Tibial nerve (tissue), 4 donors: ENCODE data around the gene LANCL3. TPM values are rescaled to one million over a fixed set of nuclear protein-coding genes. Genes with fewer than 3 reads are reported as not detected.
"Not testable (repeated sequence)": the region's sequence is repeated elsewhere in the genome, so short reads cannot be mapped to it uniquely, and the experiment has no call there.

Experiments
- DNase-seq, 2 donors: peaks; one replicate each; pipeline ENCODE4 v3.0.0-alpha.2; 2019; ENCODE audit warnings: low spot score in 2 of 2
- H3K27ac ChIP-seq, 4 donors: fragments of 200-600 bp; sonication (generic) in 3 of 4; one replicate each; pipeline ENCODE4 v1.5.1; 2017 to 2019; ENCODE audit warnings: mild to moderate bottlenecking in 1 of 4
- H3K27me3 ChIP-seq, 2 donors: fragments of 200-600 bp; sonication (generic) in 1 of 2; one replicate each; pipeline versions ENCODE4 v1.5.1 to v1.6.0; 2017 to 2019
- H3K36me3 ChIP-seq, 3 donors: fragments of 200-600 bp; sonication (generic); one replicate each; pipeline ENCODE4 v1.5.1; 2018 to 2019
- H3K4me1 ChIP-seq, 4 donors: fragments of 200-600 bp; sonication (generic) in 3 of 4; one replicate each; pipeline ENCODE4 v1.5.1; 2017 to 2019
- H3K4me3 ChIP-seq, 4 donors: fragments of 200-600 bp; sonication (generic) in 3 of 4; one replicate each; pipeline ENCODE4 v1.5.1; 2017 to 2019; ENCODE audit warnings: mild to moderate bottlenecking in 1 of 4, moderate library complexity in 1 of 4
- H3K9me3 ChIP-seq, 4 donors: fragments of 200-600 bp; sonication (generic) in 3 of 4; one replicate each; pipeline ENCODE4 v1.5.1; 2017 to 2019
- CTCF ChIP-seq, 5 experiments: fragments of 200-600 bp in 3 of 5; fragments of 450-650 bp in 2 of 5; sonication (generic) in 3 of 5; IDR thresholded peaks; one replicate each; pipeline ENCODE4 v1.5.1; 2016 to 2019; ENCODE audit warnings: antibody characterized with exemption in 5 of 5, mild to moderate bottlenecking in 3 of 5, moderate library complexity in 2 of 5
- EP300 ChIP-seq, 2 donors: sonication (generic); formaldehyde crosslinking; IDR thresholded peaks; one replicate each; pipeline ENCODE4 v1.6.1; 2017; ENCODE audit warnings: antibody characterized with exemption in 2 of 2, mild to moderate bottlenecking in 1 of 2
- POLR2A ChIP-seq, 2 donors: fragments of 450-650 bp; IDR thresholded peaks; one replicate each; pipeline ENCODE4 v1.6.1; 2017; ENCODE audit warnings: antibody characterized with exemption in 2 of 2, mild to moderate bottlenecking in 2 of 2, moderate library complexity in 2 of 2
- WGBS, 2 donors: methylation state at CpG; one replicate each; pipeline ENCODE4 v1.1.5; 2018; 5-methylcytosine and 5-hydroxymethylcytosine counted together
- total RNA-seq, 4 donors: library from RNA; depleted of rRNA; stranded (reverse); fragments of >200 nt; gene quantifications; one replicate each; pipeline ENCODE4 v1.1.0, GENCODE V29; 2016

LANCL3 gene
- 1 to 10 TPM in 3 of 4 donors, under 1 TPM in 1; 0.22 to 1.8 (median 1.2) TPM for total RNA-seq

DNA sequence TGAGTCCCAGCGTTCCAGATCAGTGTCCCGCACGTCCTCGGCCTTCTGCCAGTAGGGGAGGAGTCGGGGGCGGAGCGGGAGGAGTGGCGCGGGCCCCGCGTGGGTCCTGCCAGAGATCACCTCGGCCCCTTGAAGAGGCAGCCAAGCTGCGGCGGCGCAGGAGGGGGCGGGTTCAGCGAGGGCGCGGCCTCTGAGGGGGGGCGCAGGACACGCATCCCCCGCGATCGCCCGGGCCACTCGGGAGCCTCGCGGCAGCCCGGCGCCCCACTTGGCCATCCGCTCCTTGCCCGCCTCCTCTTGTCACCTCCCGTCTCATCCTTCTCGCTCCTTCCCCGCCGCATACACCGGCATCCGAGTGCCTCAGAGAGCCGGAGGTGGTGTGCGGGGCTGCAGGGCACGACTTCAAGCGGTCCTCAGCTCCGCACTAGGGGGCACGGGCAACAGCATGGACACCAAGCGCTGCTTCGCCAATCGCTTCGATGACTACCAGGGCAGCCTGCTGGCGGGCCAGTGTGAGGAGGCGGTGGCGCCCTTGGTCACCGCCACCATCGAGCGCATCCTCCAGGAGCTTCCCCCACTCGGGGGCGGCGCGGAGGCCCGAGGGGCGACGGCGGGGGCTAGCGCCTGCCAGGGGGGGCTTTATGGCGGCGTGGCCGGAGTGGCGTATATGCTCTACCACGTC is at the start of gene LANCL3:
Gene LANCL3 (plus strand): TSS at position 236 of the 682 bp plus-strand sequence. CDS start 210 bp downstream, at position 446.
- Histone ChIP-seq H3K27me3 (peaks cover 0 to 17% of the 10 kb centered on the region in 2 donors), H3K4me1 (peaks cover 0 to 13% (median 0%) of the 10 kb centered on the region in 4 donors), H3K4me3 (peak within 1 kb of the TSS in 2 of 4 donors; percentile 5 to 47)
- 2 to 57% methylated on average over 10 to 48 of the region's 68 CpGs for WGBS, 2 donors
- not testable (repeated sequence) for H3K36me3 ChIP-seq, H3K27ac ChIP-seq, H3K9me3 ChIP-seq, DNase-seq

- H3K27ac ChIP-seq, DNase-seq: not testable (repeated sequence)
- 55 to 70% methylated on average over 3 of the region's 3 CpGs for WGBS, 2 donors
These were observed 47.8 kb upstream of the LANCL3 start for GRCh38 chrX:37523673-37524072.

GRCh38 chrX:37541991-37542390 is 29.5 kb upstream of the LANCL3 start:
- no peaks in the 10 kb centered on the region for H3K4me1 ChIP-seq
- DNase-seq = no peak
- no peak overlapping the region for H3K4me3 ChIP-seq
- H3K9me3 ChIP-seq = peaks cover 0 to 4% (median 0%) of the 10 kb centered on the region in 4 donors
- TF ChIP-seq CTCF (IDR thresholded peaks at IDR 0.05) (no peak), EP300 (IDR thresholded peaks at IDR 0.05) (no peak), POLR2A (IDR thresholded peaks at IDR 0.05) (no peak)
- 84 to 87% methylated on average over 6 to 11 of the region's 11 CpGs for WGBS, 2 donors
- H3K27ac ChIP-seq = no peak overlapping the region
- no peaks in the 10 kb centered on the region for H3K36me3 ChIP-seq
- H3K27me3 ChIP-seq = peaks cover 0 to 2% of the 10 kb centered on the region in 2 donors

More at GRCh38 chrX:37523673-37524072, 47.8 kb upstream of the LANCL3 start:
- not testable (repeated sequence) for H3K36me3 ChIP-seq, H3K27me3 ChIP-seq, H3K9me3 ChIP-seq, H3K4me1 ChIP-seq, H3K4me3 ChIP-seq

GRCh38 chrX:37542791-37543190 is 28.7 kb upstream of the LANCL3 start:
- no peak for DNase-seq
- peaks cover 0 to 4% (median 0%) of the 10 kb centered on the region in 4 donors for H3K9me3 ChIP-seq
- no peaks in the 10 kb centered on the region for H3K4me1 ChIP-seq
- no peaks in the 10 kb centered on the region for H3K36me3 ChIP-seq
- TF ChIP-seq CTCF (IDR thresholded peaks at IDR 0.05) = no peak
- TF ChIP-seq EP300 (IDR thresholded peaks at IDR 0.05) = no peak
- no peak for TF ChIP-seq POLR2A (IDR thresholded peaks at IDR 0.05)
- H3K27ac ChIP-seq = no peak overlapping the region
- no peaks in the 10 kb centered on the region for H3K27me3 ChIP-seq
- 88 to 92% methylated on average over 5 to 15 of the region's 15 CpGs for WGBS, 2 donors
- H3K4me3 ChIP-seq = no peak overlapping the region

- DNase-seq = no peak
- 88 to 96% methylated on average over 7 to 23 of the region's 23 CpGs for WGBS, 2 donors
- H3K36me3 ChIP-seq = no peaks in the 10 kb centered on the region
- no peak for TF ChIP-seq POLR2A (IDR thresholded peaks at IDR 0.05)
- TF ChIP-seq EP300 (IDR thresholded peaks at IDR 0.05) = no peak
- TF ChIP-seq CTCF (IDR thresholded peaks at IDR 0.05) = no peak
- H3K4me3 ChIP-seq = no peak overlapping the region
- no peak overlapping the region for H3K27ac ChIP-seq
- no peaks in the 10 kb centered on the region for H3K27me3 ChIP-seq
- H3K9me3 ChIP-seq = peaks cover 0 to 4% (median 0%) of the 10 kb centered on the region in 4 donors
- H3K4me1 ChIP-seq = no peaks in the 10 kb centered on the region
These were observed 28.1 kb upstream of the LANCL3 start for GRCh38 chrX:37543324-37543723.

DNA sequence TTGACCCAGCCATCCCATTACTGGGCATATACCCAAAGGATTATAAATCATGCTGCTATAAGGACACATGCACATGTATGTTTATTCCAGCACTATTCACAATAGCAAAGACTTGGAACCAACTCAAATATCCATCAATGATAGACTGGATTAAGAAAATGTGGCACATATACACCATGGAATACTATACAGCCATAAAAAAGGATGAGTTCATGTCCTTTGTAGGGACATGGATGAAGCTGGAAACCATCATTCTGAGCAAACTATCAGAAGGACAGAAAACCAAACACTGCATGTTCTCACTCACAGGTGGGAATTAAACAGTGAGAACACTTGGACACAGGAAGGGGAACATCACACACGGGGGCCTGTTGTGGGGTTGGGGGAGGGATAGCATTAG is 26.9 kb upstream of the LANCL3 start:
- not testable (repeated sequence) for H3K4me3 ChIP-seq, DNase-seq, H3K36me3 ChIP-seq, H3K4me1 ChIP-seq, H3K9me3 ChIP-seq, H3K27ac ChIP-seq, H3K27me3 ChIP-seq
- WGBS, 2 donors = 88 to 89% methylated on average over 1 of the region's 1 CpG
